Thyroid gland (tissue), 4 donors: ENCODE measurements around the gene SUGT1.

Source experiments
- POLR2A ChIP-seq, 2 donors: fragments of 450-650 bp; IDR thresholded peaks; one replicate each; pipeline ENCODE4 v1.6.1; 2017; ENCODE audit warnings: antibody characterized with exemption in 2 of 2, mild to moderate bottlenecking in 2 of 2, moderate library complexity in 1 of 2
- TF ChIP-seq, protein P1 (sequence below), 6 experiments: fragments of 200-600 bp in 3 of 6; fragments of 450-650 bp in 3 of 6; sonication (generic) in 3 of 6; IDR thresholded peaks; one replicate each; pipeline ENCODE4 v1.5.1; 2016 to 2019; ENCODE audit warnings: antibody characterized with exemption in 6 of 6, mild to moderate bottlenecking in 2 of 6, inconsistent platforms in 1 of 6, moderate library complexity in 1 of 6

DNA sequence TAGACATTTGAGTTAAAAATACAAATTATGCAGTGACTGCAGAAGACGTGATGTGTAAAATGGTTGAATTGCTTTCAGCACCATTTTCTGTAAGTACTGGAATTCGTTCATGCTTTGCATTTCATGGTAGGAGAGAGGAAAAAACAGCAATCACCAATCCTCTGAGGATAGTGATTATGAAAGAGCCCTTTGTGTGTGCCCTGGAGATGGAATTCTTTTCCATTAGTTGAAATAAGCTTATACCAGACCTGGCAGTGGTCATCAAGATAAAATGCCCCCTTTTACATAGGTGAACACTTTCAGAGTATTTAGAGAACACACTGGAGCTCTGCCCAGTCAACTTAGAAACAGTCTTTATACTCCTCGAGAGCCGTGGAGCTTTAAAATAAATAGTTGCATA is 85.3 kb downstream of the SUGT1 start:
- TF ChIP-seq, protein P1, sequence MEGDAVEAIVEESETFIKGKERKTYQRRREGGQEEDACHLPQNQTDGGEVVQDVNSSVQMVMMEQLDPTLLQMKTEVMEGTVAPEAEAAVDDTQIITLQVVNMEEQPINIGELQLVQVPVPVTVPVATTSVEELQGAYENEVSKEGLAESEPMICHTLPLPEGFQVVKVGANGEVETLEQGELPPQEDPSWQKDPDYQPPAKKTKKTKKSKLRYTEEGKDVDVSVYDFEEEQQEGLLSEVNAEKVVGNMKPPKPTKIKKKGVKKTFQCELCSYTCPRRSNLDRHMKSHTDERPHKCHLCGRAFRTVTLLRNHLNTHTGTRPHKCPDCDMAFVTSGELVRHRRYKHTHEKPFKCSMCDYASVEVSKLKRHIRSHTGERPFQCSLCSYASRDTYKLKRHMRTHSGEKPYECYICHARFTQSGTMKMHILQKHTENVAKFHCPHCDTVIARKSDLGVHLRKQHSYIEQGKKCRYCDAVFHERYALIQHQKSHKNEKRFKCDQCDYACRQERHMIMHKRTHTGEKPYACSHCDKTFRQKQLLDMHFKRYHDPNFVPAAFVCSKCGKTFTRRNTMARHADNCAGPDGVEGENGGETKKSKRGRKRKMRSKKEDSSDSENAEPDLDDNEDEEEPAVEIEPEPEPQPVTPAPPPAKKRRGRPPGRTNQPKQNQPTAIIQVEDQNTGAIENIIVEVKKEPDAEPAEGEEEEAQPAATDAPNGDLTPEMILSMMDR (IDR thresholded peaks at IDR 0.05), result no peak
- no peak for TF ChIP-seq POLR2A (IDR thresholded peaks at IDR 0.05)
